ENCODE data around the gene FGD6. TPM values are rescaled to one million over a fixed set of nuclear protein-coding genes. Genes with fewer than 3 reads are reported as not detected.

FGD6 gene
- total and polyA plus RNA-seq, 2 donors (not counting 1 experiment from before 2014, with no cell fraction given): 1.2 to 8.4 TPM

- Histone ChIP-seq H3K4me1 (ENCODE audit: control insufficient read depth in 2 of 2, insufficient read depth in 2 of 2, low read length in 2 of 2) (peaks cover 3 to 5% of the 10 kb centered on the region in 2 donors), H3K9ac (ENCODE audit: low read length) (no peak overlapping the region), H3K79me2 (ENCODE audit: control insufficient read depth, insufficient read depth, low read length) (no peaks in the 10 kb centered on the region), H3K9me3 (ENCODE audit: control extremely low read depth in 1 of 3, control insufficient read depth in 2 of 3, insufficient read depth in 1 of 3, low read length in 2 of 3) (no peaks in the 10 kb centered on the region), H3K36me3 (replicated peaks in 1 of 2; ENCODE audit: control extremely low read depth in 1 of 2, control insufficient read depth in 1 of 2, extremely low read depth in 1 of 2, insufficient read depth in 2 of 2, low read length in 1 of 2) (no peaks in the 10 kb centered on the region), H3K4me2 (replicated peaks; ENCODE audit: low read depth, low read length, poor library complexity, severe bottlenecking) (no peak overlapping the region), H2AFZ (ENCODE audit: insufficient read depth, low read depth, low read length, poor library complexity, severe bottlenecking) (no peak overlapping the region), H3K27me3 (replicated peaks in 1 of 4; ENCODE audit: control extremely low read depth in 1 of 4, control insufficient read depth in 3 of 4, insufficient read depth in 4 of 4, low read length in 3 of 4) (no peaks in the 10 kb centered on the region), H3K27ac (ENCODE audit: low read length in 2 of 2) (no peak overlapping the region), H3K4me3 (ENCODE audit: control extremely low read depth in 1 of 5, extremely low read depth in 1 of 5, insufficient read depth in 1 of 5, low read depth in 2 of 5, low read length in 4 of 5) (no peak overlapping the region), H4K20me1 (ENCODE audit: control insufficient read depth, insufficient read depth, low read length, poor library complexity, severe bottlenecking) (no peaks in the 10 kb centered on the region)
- Mint-ChIP-seq H3K4me3 (no peak overlapping the region), H3K4me1 (peaks cover 11% of the 10 kb centered on the region), H3K9me3 (ENCODE audit: insufficient read depth) (no peaks in the 10 kb centered on the region), H3K27me3 (no peaks in the 10 kb centered on the region), H3K27ac (no peak overlapping the region)
- DNase-seq: no peak
- POLR2A ChIA-PET: no interaction called here
- no peak for TF ChIP-seq EZH2 (IDR thresholded peaks at IDR 0.05; ENCODE audit: borderline replicate concordance, insufficient read depth, low read depth, low read length, poor library complexity, severe bottlenecking)
- TF ChIP-seq, protein P1, sequence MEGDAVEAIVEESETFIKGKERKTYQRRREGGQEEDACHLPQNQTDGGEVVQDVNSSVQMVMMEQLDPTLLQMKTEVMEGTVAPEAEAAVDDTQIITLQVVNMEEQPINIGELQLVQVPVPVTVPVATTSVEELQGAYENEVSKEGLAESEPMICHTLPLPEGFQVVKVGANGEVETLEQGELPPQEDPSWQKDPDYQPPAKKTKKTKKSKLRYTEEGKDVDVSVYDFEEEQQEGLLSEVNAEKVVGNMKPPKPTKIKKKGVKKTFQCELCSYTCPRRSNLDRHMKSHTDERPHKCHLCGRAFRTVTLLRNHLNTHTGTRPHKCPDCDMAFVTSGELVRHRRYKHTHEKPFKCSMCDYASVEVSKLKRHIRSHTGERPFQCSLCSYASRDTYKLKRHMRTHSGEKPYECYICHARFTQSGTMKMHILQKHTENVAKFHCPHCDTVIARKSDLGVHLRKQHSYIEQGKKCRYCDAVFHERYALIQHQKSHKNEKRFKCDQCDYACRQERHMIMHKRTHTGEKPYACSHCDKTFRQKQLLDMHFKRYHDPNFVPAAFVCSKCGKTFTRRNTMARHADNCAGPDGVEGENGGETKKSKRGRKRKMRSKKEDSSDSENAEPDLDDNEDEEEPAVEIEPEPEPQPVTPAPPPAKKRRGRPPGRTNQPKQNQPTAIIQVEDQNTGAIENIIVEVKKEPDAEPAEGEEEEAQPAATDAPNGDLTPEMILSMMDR (IDR thresholded peaks at IDR 0.05): no peak
- WGBS (ENCODE audit: insufficient coverage): no CpG with 5 or more reads among the region's 1 CpG
- intact Hi-C loops (cut with micrococcal nuclease): no loop called here
- ATAC-seq (ENCODE audit: low read depth): no peak
- CTCF ChIA-PET: no interaction called here
These were observed 127.8 kb downstream of the FGD6 start for GRCh38 chr12:95089462-95089861.

GRCh38 chr12:95088379-95088778, 128.9 kb downstream of the FGD6 start:
- Mint-ChIP-seq H3K9me3 (ENCODE audit: insufficient read depth) (no peaks in the 10 kb centered on the region), H3K27me3 (no peaks in the 10 kb centered on the region), H3K4me1 (peaks cover 11% of the 10 kb centered on the region), H3K4me3 (no peak overlapping the region), H3K27ac (no peak overlapping the region)
- Histone ChIP-seq H3K27ac (ENCODE audit: low read length in 2 of 2) (no peak overlapping the region), H4K20me1 (ENCODE audit: control insufficient read depth, insufficient read depth, low read length, poor library complexity, severe bottlenecking) (no peaks in the 10 kb centered on the region), H3K9ac (ENCODE audit: low read length) (no peak overlapping the region), H3K9me3 (ENCODE audit: control extremely low read depth in 1 of 3, control insufficient read depth in 2 of 3, insufficient read depth in 1 of 3, low read length in 2 of 3) (no peaks in the 10 kb centered on the region), H3K36me3 (replicated peaks in 1 of 2; ENCODE audit: control extremely low read depth in 1 of 2, control insufficient read depth in 1 of 2, extremely low read depth in 1 of 2, insufficient read depth in 2 of 2, low read length in 1 of 2) (no peaks in the 10 kb centered on the region), H2AFZ (ENCODE audit: insufficient read depth, low read depth, low read length, poor library complexity, severe bottlenecking) (no peak overlapping the region), H3K79me2 (ENCODE audit: control insufficient read depth, insufficient read depth, low read length) (no peaks in the 10 kb centered on the region), H3K4me3 (ENCODE audit: control extremely low read depth in 1 of 5, extremely low read depth in 1 of 5, insufficient read depth in 1 of 5, low read depth in 2 of 5, low read length in 4 of 5) (no peak overlapping the region), H3K27me3 (replicated peaks in 1 of 4; ENCODE audit: control extremely low read depth in 1 of 4, control insufficient read depth in 3 of 4, insufficient read depth in 4 of 4, low read length in 3 of 4) (no peaks in the 10 kb centered on the region), H3K4me1 (ENCODE audit: control insufficient read depth in 2 of 2, insufficient read depth in 2 of 2, low read length in 2 of 2) (peaks cover 3 to 5% of the 10 kb centered on the region in 2 donors), H3K4me2 (replicated peaks; ENCODE audit: low read depth, low read length, poor library complexity, severe bottlenecking) (no peak overlapping the region)
- ATAC-seq (ENCODE audit: low read depth) (no peak), DNase-seq (no peak)
- intact Hi-C loops (cut with micrococcal nuclease): no loop called here
- ChIA-PET POLR2A (no interaction called here), CTCF (no interaction called here)
- 79% methylated on average over 2 of the region's 3 CpGs for WGBS (ENCODE audit: insufficient coverage)
- TF ChIP-seq EZH2 (IDR thresholded peaks at IDR 0.05; ENCODE audit: borderline replicate concordance, insufficient read depth, low read depth, low read length, poor library complexity, severe bottlenecking): no peak
- TF ChIP-seq, protein P1 (IDR thresholded peaks at IDR 0.05): no peak
